Parathyroid adenoma (tissue), 2 donors: ENCODE results near the gene USP10.
"Not testable (repeated sequence)": the region's sequence is repeated elsewhere in the genome, so short reads cannot be mapped to it uniquely, and the experiment has no call there.

Experiments used
- H2AFZ ChIP-seq: fragments of 300-600 bp; sonication (generic); one replicate; pipeline ENCODE4 v1.7.0; 2017; ENCODE audit warnings: antibody characterized with exemption, mild to moderate bottlenecking
- H3K27ac ChIP-seq: fragments of 300-600 bp; sonication (generic); one replicate; pipeline ENCODE4 v1.7.0; 2017
- H3K27me3 ChIP-seq: fragments of 300-600 bp; sonication (generic); one replicate; pipeline ENCODE4 v1.7.0; 2017; ENCODE audit warnings: low read length; ENCODE audit not compliant: control insufficient read depth, insufficient read depth
- H3K36me3 ChIP-seq: fragments of 300-600 bp; sonication (generic); one replicate; pipeline ENCODE4 v1.7.0; 2017; ENCODE audit warnings: low read length; ENCODE audit not compliant: control insufficient read depth, insufficient read depth
- H3K4me1 ChIP-seq: fragments of 300-600 bp; sonication (generic); one replicate; pipeline ENCODE4 v1.7.0; 2017; ENCODE audit warnings: control low read depth
- H3K4me2 ChIP-seq: fragments of 300-600 bp; sonication (generic); one replicate; pipeline ENCODE4 v1.7.0; 2017; ENCODE audit warnings: low read length
- H3K4me3 ChIP-seq: fragments of 300-600 bp; sonication (generic); one replicate; pipeline ENCODE4 v1.7.0; 2017; ENCODE audit warnings: low read depth, low read length
- H3K79me2 ChIP-seq: fragments of 300-600 bp; sonication (generic); one replicate; pipeline ENCODE4 v1.7.0; 2017; ENCODE audit warnings: control low read depth
- H3K9ac ChIP-seq: fragments of 300-600 bp; sonication (generic); one replicate; pipeline ENCODE4 v1.7.0; 2017; ENCODE audit warnings: mild to moderate bottlenecking
- H3K9me3 ChIP-seq: fragments of 300-600 bp; sonication (generic); one replicate; pipeline ENCODE4 v1.7.0; 2017; ENCODE audit warnings: low read length; ENCODE audit not compliant: control insufficient read depth
- TF ChIP-seq, protein P1 (sequence below): fragments of 300-600 bp; sonication (generic); IDR thresholded peaks from one replicate; pipeline ENCODE4 v1.7.0; 2017; ENCODE audit warnings: antibody characterized with exemption, mild to moderate bottlenecking
- donor health status: primary hyperparathyroidism.

The USP10 gene

GRCh38 chr16:84728853-84729424 lies 29.1 kb downstream of the USP10 start:
- TF ChIP-seq, protein P1, sequence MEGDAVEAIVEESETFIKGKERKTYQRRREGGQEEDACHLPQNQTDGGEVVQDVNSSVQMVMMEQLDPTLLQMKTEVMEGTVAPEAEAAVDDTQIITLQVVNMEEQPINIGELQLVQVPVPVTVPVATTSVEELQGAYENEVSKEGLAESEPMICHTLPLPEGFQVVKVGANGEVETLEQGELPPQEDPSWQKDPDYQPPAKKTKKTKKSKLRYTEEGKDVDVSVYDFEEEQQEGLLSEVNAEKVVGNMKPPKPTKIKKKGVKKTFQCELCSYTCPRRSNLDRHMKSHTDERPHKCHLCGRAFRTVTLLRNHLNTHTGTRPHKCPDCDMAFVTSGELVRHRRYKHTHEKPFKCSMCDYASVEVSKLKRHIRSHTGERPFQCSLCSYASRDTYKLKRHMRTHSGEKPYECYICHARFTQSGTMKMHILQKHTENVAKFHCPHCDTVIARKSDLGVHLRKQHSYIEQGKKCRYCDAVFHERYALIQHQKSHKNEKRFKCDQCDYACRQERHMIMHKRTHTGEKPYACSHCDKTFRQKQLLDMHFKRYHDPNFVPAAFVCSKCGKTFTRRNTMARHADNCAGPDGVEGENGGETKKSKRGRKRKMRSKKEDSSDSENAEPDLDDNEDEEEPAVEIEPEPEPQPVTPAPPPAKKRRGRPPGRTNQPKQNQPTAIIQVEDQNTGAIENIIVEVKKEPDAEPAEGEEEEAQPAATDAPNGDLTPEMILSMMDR: no peak
- peaks cover 23% of the 10 kb centered on the region for H3K4me1 ChIP-seq
- no peak overlapping the region for H3K27ac ChIP-seq
- no peak overlapping the region for H3K4me2 ChIP-seq
- no peak overlapping the region for H2AFZ ChIP-seq
- H3K9me3 ChIP-seq: no peaks in the 10 kb centered on the region
- peaks cover 27% of the 10 kb centered on the region for H3K79me2 ChIP-seq
- no peak overlapping the region for H3K9ac ChIP-seq
- H3K27me3 ChIP-seq: no peaks in the 10 kb centered on the region
- no peaks in the 10 kb centered on the region for H3K36me3 ChIP-seq
- H3K4me3 ChIP-seq: no peak overlapping the region

DNA sequence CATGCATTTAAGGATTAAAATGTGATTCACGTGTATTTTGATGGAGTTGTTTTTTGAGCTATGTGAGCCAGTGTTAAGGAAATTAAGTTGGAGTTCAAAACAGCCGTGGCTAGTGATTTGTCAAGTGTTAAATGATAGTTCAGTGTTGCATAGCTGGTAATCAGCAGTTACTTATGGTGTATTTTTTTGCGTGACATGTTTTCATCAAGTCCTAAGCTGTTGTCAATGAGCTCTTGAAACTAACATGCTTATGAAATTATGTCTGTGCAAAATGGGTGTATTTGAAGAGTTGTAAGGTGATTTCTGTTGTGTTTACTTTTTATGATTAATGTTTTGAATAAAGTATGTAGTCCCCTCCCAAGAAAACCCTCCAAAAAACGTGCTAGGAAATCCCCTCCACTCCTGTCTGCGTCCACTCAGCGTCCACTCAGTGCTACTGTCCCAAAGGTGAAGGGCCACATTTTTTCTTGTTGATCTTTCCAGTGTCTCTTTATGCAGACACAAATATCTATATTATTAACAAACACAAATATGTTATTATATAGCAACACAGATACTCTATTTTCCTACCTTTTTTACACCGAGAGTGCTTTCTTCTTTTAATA lies 30.0 kb downstream of the USP10 start:
- Histone ChIP-seq H3K36me3 (no peaks in the 10 kb centered on the region), H3K9ac (no peak overlapping the region), H3K27ac (no peak overlapping the region), H3K4me1 (peaks cover 17% of the 10 kb centered on the region), H3K27me3 (no peaks in the 10 kb centered on the region), H2AFZ (no peak overlapping the region), H3K9me3 (no peaks in the 10 kb centered on the region), H3K4me3 (no peak overlapping the region), H3K4me2 (peak overlapping the region; percentile 25), H3K79me2 (peaks cover 31% of the 10 kb centered on the region)
- TF ChIP-seq, protein P1: no peak

- H3K79me2 ChIP-seq: peaks cover 33% of the 10 kb centered on the region
- no peak overlapping the region for H3K4me3 ChIP-seq
- no peaks in the 10 kb centered on the region for H3K36me3 ChIP-seq
- H3K27ac ChIP-seq: no peak overlapping the region
- no peaks in the 10 kb centered on the region for H3K27me3 ChIP-seq
- H3K9me3 ChIP-seq: no peaks in the 10 kb centered on the region
- TF ChIP-seq, protein P1: no peak
- no peak overlapping the region for H2AFZ ChIP-seq
- peak overlapping the region; percentile 45 for H3K4me2 ChIP-seq
- H3K9ac ChIP-seq: no peak overlapping the region
- peaks cover 14% of the 10 kb centered on the region for H3K4me1 ChIP-seq
Measured at GRCh38 chr16:84730406-84731106, 30.8 kb downstream of the USP10 start.

GRCh38 chr16:84732332-84732673 lies 32.5 kb downstream of the USP10 start:
- H3K9me3 ChIP-seq, H2AFZ ChIP-seq, H3K9ac ChIP-seq, H3K4me1 ChIP-seq, H3K4me2 ChIP-seq, H3K36me3 ChIP-seq, H3K27ac ChIP-seq, H3K4me3 ChIP-seq, H3K27me3 ChIP-seq: not testable (repeated sequence)
- H3K79me2 ChIP-seq: peaks cover 36% of the 10 kb centered on the region

DNA sequence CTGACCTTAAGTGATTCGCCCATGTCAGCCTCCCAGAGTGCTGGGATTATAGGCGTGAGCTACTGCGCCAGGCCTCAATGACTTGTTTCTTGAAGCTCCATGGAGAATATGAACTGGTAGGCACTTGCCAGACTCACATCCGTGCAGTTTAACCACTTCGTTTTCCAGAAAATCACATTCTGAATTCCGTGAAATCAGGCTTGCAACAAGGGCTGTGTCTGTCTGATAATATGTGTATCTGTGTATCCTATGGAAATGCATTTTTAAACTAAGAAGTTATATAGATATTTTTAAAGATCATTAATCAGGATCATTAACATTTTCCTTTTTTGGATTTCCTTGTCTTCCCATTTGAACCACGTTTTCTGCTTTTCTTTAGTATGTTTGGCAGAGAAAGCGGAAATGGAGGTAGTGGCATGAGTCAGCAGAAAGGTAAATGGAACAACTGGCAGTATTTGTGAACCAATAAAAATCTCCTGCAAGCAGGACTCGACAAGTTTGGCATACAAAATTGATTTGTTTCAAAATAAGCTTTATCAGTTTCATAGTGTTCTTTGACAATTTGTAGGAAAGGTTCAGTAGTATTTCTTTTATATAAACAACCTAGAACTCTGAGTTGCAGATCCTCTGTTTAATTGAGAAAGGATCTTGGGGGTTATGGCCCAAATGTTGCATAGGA lies 33.0 kb downstream of the USP10 start:
- TF ChIP-seq, protein P1: no peak
- H3K9ac ChIP-seq: no peak overlapping the region
- no peak overlapping the region for H3K4me2 ChIP-seq
- H3K4me1 ChIP-seq: peaks cover 13% of the 10 kb centered on the region
- H3K9me3 ChIP-seq: no peaks in the 10 kb centered on the region
- H2AFZ ChIP-seq: no peak overlapping the region
- peaks cover 41% of the 10 kb centered on the region for H3K79me2 ChIP-seq
- H3K4me3 ChIP-seq: no peak overlapping the region
- no peaks in the 10 kb centered on the region for H3K36me3 ChIP-seq
- no peak overlapping the region for H3K27ac ChIP-seq
- no peaks in the 10 kb centered on the region for H3K27me3 ChIP-seq
